Thyroid gland (tissue), 4 donors: ENCODE results near the gene RFPL2. TPM values are rescaled to one million over a fixed set of nuclear protein-coding genes. Genes with fewer than 3 reads are reported as not detected.
"Not testable (repeated sequence)": the region's sequence is repeated elsewhere in the genome, so short reads cannot be mapped to it uniquely, and the experiment has no call there.

Source experiments
- DNase-seq, 2 donors: peaks; one replicate each; pipeline ENCODE4 v3.0.0-alpha.2; 2019
- H3K27ac ChIP-seq, 3 donors: fragments of 200-600 bp; sonication (generic); 1 replicate in 2 of 3; 2 replicates in 1 of 3; pipeline ENCODE4 v1.5.1; 2016 to 2019; ENCODE audit warnings: mild to moderate bottlenecking in 1 of 3, moderate library complexity in 1 of 3
- H3K27me3 ChIP-seq: fragments of 200-600 bp; sonication (generic); one replicate; pipeline ENCODE4 v1.5.1; 2019
- H3K36me3 ChIP-seq, 2 donors: fragments of 200-600 bp; sonication (generic); one replicate each; pipeline ENCODE4 v1.5.1; 2016 to 2019
- H3K4me1 ChIP-seq, 2 donors: fragments of 200-600 bp; sonication (generic); one replicate each; pipeline ENCODE4 v1.5.1; 2017 to 2019
- H3K4me3 ChIP-seq, 3 donors: fragments of 200-600 bp; sonication (generic); replicated peaks in 1 of 3; 1 replicate in 2 of 3; 2 replicates in 1 of 3; pipeline ENCODE4 v1.5.1; 2016; ENCODE audit warnings: mild to moderate bottlenecking in 1 of 3
- H3K9me3 ChIP-seq: fragments of 200-600 bp; sonication (generic); one replicate; pipeline ENCODE4 v1.5.1; 2017
- POLR2A ChIP-seq, 2 donors: fragments of 450-650 bp; IDR thresholded peaks; one replicate each; pipeline ENCODE4 v1.6.1; 2017; ENCODE audit warnings: antibody characterized with exemption in 2 of 2, mild to moderate bottlenecking in 2 of 2, moderate library complexity in 1 of 2
- WGBS, 2 donors: methylation state at CpG; one replicate each; pipeline ENCODE4 v1.1.5; 2017; 5-methylcytosine and 5-hydroxymethylcytosine counted together
- intact Hi-C: fragments of 100-400 bp; cut with DNase I; formaldehyde crosslinking; loops from one replicate; pipeline ENCODE4 v1.15.1; 2023
- total RNA-seq, 4 donors: library from RNA; depleted of rRNA; stranded (reverse); fragments of >200 nt; gene quantifications; one replicate each; pipeline ENCODE4 v1.2.3, GENCODE V29; 2016
- TF ChIP-seq, protein P1 (sequence below), 6 experiments: fragments of 200-600 bp in 3 of 6; fragments of 450-650 bp in 3 of 6; sonication (generic) in 3 of 6; IDR thresholded peaks; one replicate each; pipeline ENCODE4 v1.5.1; 2016 to 2019; ENCODE audit warnings: antibody characterized with exemption in 6 of 6, mild to moderate bottlenecking in 2 of 6, inconsistent platforms in 1 of 6, moderate library complexity in 1 of 6

RFPL2 gene
- total RNA-seq, 4 donors from 2014 or later = not detected

DNA sequence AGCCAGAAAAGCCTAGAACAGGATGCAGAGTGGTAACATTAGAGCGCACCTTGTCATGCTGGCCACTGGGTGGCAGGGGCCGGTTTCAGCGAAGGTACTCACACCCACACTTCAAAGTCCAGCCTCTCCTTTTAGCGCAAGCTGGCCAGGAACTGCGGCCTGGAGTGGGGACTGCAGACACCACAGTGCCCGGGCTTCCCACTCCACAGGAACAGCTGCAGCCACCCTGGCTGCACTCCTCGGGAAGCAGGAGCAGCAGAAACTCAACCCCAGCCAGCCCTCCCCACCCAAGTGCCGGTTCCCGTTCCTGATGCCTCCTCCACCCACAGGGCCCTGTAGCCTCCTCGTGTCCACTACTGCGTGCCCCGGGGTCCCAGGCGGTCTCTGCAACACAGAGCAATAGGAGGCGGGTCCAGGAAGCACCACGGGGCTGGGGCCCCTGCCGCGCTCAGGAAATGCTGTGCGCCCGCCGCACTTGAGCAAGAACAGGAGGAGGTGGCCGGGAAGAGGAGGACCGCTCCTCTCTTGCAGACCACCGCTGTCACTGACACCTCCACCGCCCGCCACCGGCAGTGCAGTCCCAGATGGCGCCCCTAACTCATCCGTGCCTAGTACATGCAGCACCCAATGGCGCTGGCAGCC lies 2.2 kb downstream of the RFPL2 start:
- Histone ChIP-seq H3K27ac (no peak overlapping the region), H3K4me3 (peak overlapping the region in 1 of 3 donors; percentile 17), H3K27me3 (no peaks in the 10 kb centered on the region), H3K36me3 (no peaks in the 10 kb centered on the region), H3K9me3 (no peaks in the 10 kb centered on the region), H3K4me1 (peaks cover 0 to 13% of the 10 kb centered on the region in 2 donors)
- intact Hi-C loops = loop anchor here (10.0 kb wide), 1 partner anchor 272 kb away; the partner anchor contains the start of gene FBXO7
- TF ChIP-seq, protein P1, sequence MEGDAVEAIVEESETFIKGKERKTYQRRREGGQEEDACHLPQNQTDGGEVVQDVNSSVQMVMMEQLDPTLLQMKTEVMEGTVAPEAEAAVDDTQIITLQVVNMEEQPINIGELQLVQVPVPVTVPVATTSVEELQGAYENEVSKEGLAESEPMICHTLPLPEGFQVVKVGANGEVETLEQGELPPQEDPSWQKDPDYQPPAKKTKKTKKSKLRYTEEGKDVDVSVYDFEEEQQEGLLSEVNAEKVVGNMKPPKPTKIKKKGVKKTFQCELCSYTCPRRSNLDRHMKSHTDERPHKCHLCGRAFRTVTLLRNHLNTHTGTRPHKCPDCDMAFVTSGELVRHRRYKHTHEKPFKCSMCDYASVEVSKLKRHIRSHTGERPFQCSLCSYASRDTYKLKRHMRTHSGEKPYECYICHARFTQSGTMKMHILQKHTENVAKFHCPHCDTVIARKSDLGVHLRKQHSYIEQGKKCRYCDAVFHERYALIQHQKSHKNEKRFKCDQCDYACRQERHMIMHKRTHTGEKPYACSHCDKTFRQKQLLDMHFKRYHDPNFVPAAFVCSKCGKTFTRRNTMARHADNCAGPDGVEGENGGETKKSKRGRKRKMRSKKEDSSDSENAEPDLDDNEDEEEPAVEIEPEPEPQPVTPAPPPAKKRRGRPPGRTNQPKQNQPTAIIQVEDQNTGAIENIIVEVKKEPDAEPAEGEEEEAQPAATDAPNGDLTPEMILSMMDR (IDR thresholded peaks at IDR 0.05) = peak in 5 of 6 experiments; percentile 53 to 85 (median 67)
- no peak for TF ChIP-seq POLR2A (IDR thresholded peaks at IDR 0.05)
- DNase-seq = peak; percentile 77 to 78
- 0% methylated on average over 12 to 16 of the region's 29 CpGs for WGBS, 2 donors

DNA sequence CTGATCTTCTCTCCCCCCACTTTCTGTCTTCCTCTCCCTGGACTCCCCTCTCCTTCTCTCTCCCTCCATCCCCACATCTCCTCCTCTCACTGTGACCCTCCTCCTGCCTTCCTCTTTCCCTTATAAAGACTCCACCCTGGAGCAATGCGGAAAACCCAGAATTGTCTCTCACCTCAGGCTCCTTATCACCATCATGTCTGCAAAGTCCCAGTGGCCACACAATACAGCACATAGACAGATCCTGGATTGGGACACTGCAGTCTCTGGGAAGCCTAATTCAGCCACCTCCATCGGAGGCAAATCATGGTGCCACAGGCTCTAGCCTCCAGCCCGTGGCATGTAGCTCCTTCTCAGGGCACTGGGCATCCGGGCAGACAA lies 2.7 kb downstream of the RFPL2 start:
- intact Hi-C loops = loop anchor here (10.0 kb wide), 1 partner anchor 273 kb away; the partner anchor contains the start of gene FBXO7
- Histone ChIP-seq H3K36me3 (no peaks in the 10 kb centered on the region), H3K27me3 (no peaks in the 10 kb centered on the region), H3K4me3 (no peak overlapping the region), H3K9me3 (no peaks in the 10 kb centered on the region), H3K27ac (no peak overlapping the region), H3K4me1 (peaks cover 0 to 13% of the 10 kb centered on the region in 2 donors)
- 14 to 16% methylated on average over 4 of the region's 4 CpGs for WGBS, 2 donors
- no peak for DNase-seq
- TF ChIP-seq POLR2A (IDR thresholded peaks at IDR 0.05) = no peak
- TF ChIP-seq, protein P1 (IDR thresholded peaks at IDR 0.05) = no peak

DNA sequence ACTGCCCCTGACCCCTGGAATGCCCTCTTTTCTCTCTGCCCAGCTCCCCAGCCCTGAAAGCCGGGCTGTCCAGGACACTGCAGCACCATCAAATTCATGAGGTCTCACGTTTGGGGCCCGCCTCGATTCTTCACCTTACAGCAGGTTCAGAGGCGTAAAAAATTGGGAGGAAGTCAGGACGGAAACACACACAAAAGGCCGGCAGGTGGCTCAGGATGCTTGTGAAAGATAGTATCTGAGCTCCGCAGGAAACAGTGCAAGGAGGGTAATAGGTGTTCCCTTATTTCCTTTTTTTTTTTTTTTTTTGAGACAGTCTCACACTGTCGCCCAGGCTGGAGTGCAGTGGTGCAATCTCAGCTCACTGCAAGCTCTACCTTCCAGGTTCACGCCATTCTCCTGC lies 4.1 kb downstream of the RFPL2 start:
- Histone ChIP-seq H3K27me3 (no peaks in the 10 kb centered on the region), H3K4me3 (no peak overlapping the region), H3K9me3 (no peaks in the 10 kb centered on the region), H3K36me3 (no peaks in the 10 kb centered on the region), H3K27ac (no peak overlapping the region), H3K4me1 (peaks cover 0 to 13% of the 10 kb centered on the region in 2 donors)
- DNase-seq = no peak
- intact Hi-C loops = loop anchor here (10.0 kb wide), 1 partner anchor 274 kb away; the partner anchor contains the start of gene FBXO7
- TF ChIP-seq, protein P1 (IDR thresholded peaks at IDR 0.05) = no peak
- no peak for TF ChIP-seq POLR2A (IDR thresholded peaks at IDR 0.05)
- WGBS, 2 donors = 70 to 81% methylated on average over 10 of the region's 10 CpGs

DNA sequence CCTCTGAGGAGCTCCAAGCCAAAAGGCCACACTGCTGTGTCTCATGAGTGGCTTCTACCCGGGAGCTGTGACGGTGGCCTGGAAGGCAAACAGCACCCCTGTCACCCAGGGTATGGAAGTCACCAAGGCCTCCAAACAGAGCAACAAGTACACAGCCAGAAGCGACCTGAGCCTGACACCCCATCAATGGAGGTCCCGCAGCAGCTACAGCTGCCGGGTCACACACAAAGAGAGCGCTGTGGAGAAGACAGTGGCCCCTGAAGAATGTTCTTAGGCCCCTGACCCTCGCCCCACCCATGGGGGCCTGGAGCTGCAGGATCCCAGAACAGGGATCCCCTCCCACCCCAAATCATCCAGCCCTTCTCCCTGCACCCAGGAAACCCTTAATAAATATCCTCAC lies 4.9 kb downstream of the RFPL2 start:
- Histone ChIP-seq H3K4me1 (peaks cover 0 to 13% of the 10 kb centered on the region in 2 donors), H3K27ac (no peak overlapping the region), H3K27me3 (no peaks in the 10 kb centered on the region), H3K9me3 (no peaks in the 10 kb centered on the region), H3K4me3 (no peak overlapping the region), H3K36me3 (no peaks in the 10 kb centered on the region)
- TF ChIP-seq, protein P1 (IDR thresholded peaks at IDR 0.05) = no peak
- no peak for TF ChIP-seq POLR2A (IDR thresholded peaks at IDR 0.05)
- 81 to 88% methylated on average over 3 to 5 of the region's 7 CpGs for WGBS, 2 donors
- intact Hi-C loops = loop anchor here (10.0 kb wide), 1 partner anchor 275 kb away; the partner anchor contains the start of gene FBXO7
- DNase-seq = no peak

DNA sequence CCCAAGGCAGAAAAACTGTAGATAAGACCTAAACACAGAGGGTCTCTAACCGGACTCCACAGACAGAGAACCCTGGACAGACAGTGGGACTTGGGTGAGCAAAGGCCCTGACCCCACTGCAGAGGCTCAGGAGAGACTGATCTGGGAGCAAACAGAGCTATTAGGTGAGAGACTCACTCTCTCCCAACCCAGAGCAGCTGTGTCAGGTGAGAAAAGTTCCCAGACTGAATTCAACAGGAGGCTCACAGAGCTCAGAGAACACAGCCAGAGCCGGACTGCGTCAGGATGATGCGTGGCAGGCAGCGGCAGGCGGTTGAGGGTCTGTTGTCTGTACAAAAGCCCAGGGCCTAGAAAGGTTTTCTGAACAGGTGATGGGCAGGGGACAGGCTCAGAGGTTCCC lies 5.5 kb downstream of the RFPL2 start:
- TF ChIP-seq, protein P1 (IDR thresholded peaks at IDR 0.05) = no peak
- no peak for TF ChIP-seq POLR2A (IDR thresholded peaks at IDR 0.05)
- Histone ChIP-seq H3K4me1 (peaks cover 0 to 13% of the 10 kb centered on the region in 2 donors), H3K27ac (no peak overlapping the region), H3K9me3 (no peaks in the 10 kb centered on the region), H3K36me3 (no peaks in the 10 kb centered on the region), H3K27me3 (no peaks in the 10 kb centered on the region), H3K4me3 (no peak overlapping the region)
- DNase-seq = no peak
- 90 to 95% methylated on average over 6 of the region's 6 CpGs for WGBS, 2 donors
- intact Hi-C loops = no loop called here

DNA sequence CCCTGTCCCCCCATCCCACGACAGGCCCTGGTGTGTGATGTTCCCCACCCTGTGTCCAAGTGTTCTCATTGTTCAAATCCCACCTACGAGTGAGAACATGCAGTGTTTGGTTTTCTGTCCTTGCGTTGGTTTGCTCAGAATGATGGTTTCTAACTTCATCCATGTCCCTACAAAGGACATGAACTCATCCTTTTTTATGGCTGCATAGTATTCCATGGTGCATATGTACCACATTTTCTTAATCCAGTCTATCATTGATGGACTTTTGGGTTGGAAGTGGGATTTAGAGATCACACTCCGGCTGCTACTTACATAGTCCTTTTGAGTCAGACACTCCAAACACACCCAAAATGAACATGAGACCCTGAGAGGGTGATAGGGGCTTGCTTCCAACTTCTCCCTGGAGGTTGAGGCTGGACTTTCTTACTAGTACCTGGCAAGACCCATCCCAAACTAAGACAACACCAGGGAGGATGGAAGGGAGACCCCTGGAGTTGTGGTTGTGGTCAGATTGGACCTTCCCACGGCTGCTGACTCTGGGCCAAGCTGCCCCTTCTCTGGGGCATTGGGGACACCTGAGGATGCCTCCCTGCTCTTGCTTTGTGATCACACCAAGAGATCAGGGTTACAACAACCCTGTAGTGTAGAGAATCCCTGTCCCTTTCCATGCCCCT lies 7.2 kb downstream of the RFPL2 start:
- H3K4me3 ChIP-seq, H3K36me3 ChIP-seq, H3K4me1 ChIP-seq, H3K9me3 ChIP-seq, intact Hi-C loops, H3K27ac ChIP-seq, H3K27me3 ChIP-seq, DNase-seq: not testable (repeated sequence)
- WGBS, 2 donors = 71 to 87% methylated on average over 5 of the region's 5 CpGs

DNA sequence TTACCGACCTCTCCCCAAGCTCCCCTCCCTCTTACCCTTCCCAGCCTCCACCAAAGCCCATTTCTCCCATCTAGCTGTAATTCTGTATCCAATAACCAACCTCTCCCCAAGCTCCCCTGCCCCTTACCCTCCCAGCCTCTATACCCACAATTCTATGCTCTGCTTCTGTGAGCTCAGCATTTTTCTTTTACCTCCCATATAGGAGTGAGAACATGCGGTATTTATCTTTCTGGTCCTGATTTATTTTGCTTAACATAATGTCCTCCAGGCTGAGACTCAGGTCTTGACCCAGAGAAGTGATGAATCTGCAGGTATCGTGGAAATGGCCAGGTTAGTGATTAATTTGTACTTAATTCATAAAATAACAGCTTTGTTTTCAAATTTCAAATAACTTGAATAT lies 9.0 kb downstream of the RFPL2 start:
- H3K4me1 ChIP-seq, H3K4me3 ChIP-seq, H3K27me3 ChIP-seq, H3K9me3 ChIP-seq, DNase-seq, intact Hi-C loops, H3K27ac ChIP-seq, H3K36me3 ChIP-seq: not testable (repeated sequence)
- 78 to 85% methylated on average over 3 of the region's 3 CpGs for WGBS, 2 donors
